ENCODE results near the gene SERINC5.
"Not testable (repeated sequence)": the region's sequence is repeated elsewhere in the genome, so short reads cannot be mapped to it uniquely, and the experiment has no call there.

Gene SERINC5

GRCh38 chr5:80159133-80159815 lies 96.6 kb downstream of the SERINC5 start:
- no peak for TF ChIP-seq CTCF (IDR thresholded peaks at IDR 0.05; ENCODE audit: low read depth, low read length)
- Histone ChIP-seq H3K9me3 (ENCODE audit: severe bottlenecking) (no peaks in the 10 kb centered on the region), H3K36me3 (no peaks in the 10 kb centered on the region), H3K27ac (no peak overlapping the region), H3K4me3 (ENCODE audit: low read depth, low read length) (no peak overlapping the region), H3K27me3 (ENCODE audit: insufficient read depth, low read depth, severe bottlenecking) (no peaks in the 10 kb centered on the region)
- no peak for DNase-seq

GRCh38 chr5:80156156-80156555 lies 99.7 kb downstream of the SERINC5 start:
- Histone ChIP-seq H3K4me3 (ENCODE audit: low read depth, low read length) (no peak overlapping the region), H3K27me3 (ENCODE audit: insufficient read depth, low read depth, severe bottlenecking) (no peaks in the 10 kb centered on the region), H3K36me3 (no peaks in the 10 kb centered on the region), H3K9me3 (ENCODE audit: severe bottlenecking) (no peaks in the 10 kb centered on the region), H3K27ac (no peak overlapping the region)
- DNase-seq, result no peak
- no peak for TF ChIP-seq CTCF (IDR thresholded peaks at IDR 0.05; ENCODE audit: low read depth, low read length)

GRCh38 chr5:80154749-80155148 lies 101.1 kb downstream of the SERINC5 start:
- no peaks in the 10 kb centered on the region for H3K36me3 ChIP-seq

GRCh38 chr5:80154289-80154688 lies 101.6 kb downstream of the SERINC5 start:
- H3K9me3 ChIP-seq (ENCODE audit: severe bottlenecking); H3K27me3 ChIP-seq (ENCODE audit: insufficient read depth, low read depth, severe bottlenecking); H3K27ac ChIP-seq; DNase-seq; H3K36me3 ChIP-seq; H3K4me3 ChIP-seq (ENCODE audit: low read depth, low read length): not testable (repeated sequence)

More at GRCh38 chr5:80154749-80155148, 101.1 kb downstream of the SERINC5 start:
- Histone ChIP-seq H3K27ac (no peak overlapping the region), H3K27me3 (ENCODE audit: insufficient read depth, low read depth, severe bottlenecking) (no peaks in the 10 kb centered on the region), H3K4me3 (ENCODE audit: low read depth, low read length) (no peak overlapping the region), H3K9me3 (ENCODE audit: severe bottlenecking) (no peaks in the 10 kb centered on the region)
- TF ChIP-seq CTCF (IDR thresholded peaks at IDR 0.05; ENCODE audit: low read depth, low read length), result no peak
- DNase-seq, result no peak

GRCh38 chr5:80153586-80154126 lies 102.2 kb downstream of the SERINC5 start:
- Histone ChIP-seq H3K27ac (no peak overlapping the region), H3K4me3 (ENCODE audit: low read depth, low read length) (no peak overlapping the region), H3K9me3 (ENCODE audit: severe bottlenecking) (no peaks in the 10 kb centered on the region), H3K27me3 (ENCODE audit: insufficient read depth, low read depth, severe bottlenecking) (no peaks in the 10 kb centered on the region), H3K36me3 (no peaks in the 10 kb centered on the region)
- DNase-seq, result no peak
- TF ChIP-seq CTCF (IDR thresholded peaks at IDR 0.05; ENCODE audit: low read depth, low read length), result no peak

- TF ChIP-seq CTCF (IDR thresholded peaks at IDR 0.05; ENCODE audit: low read depth, low read length), result no peak
- Histone ChIP-seq H3K36me3 (no peaks in the 10 kb centered on the region), H3K27me3 (ENCODE audit: insufficient read depth, low read depth, severe bottlenecking) (no peaks in the 10 kb centered on the region), H3K27ac (no peak overlapping the region), H3K4me3 (ENCODE audit: low read depth, low read length) (no peak overlapping the region), H3K9me3 (ENCODE audit: severe bottlenecking) (no peaks in the 10 kb centered on the region)
- DNase-seq, result no peak
Measured at GRCh38 chr5:80152778-80153177, 103.1 kb downstream of the SERINC5 start.
